ENCODE measurements around the gene PIP5K1B. TPM values are rescaled to one million over a fixed set of nuclear protein-coding genes. Genes with fewer than 3 reads are reported as not detected.

PIP5K1B gene
- total and polyA plus RNA-seq, 2 experiments from 2014 or later: 1.3 to 2.8 TPM

- no peak overlapping the region for H3K4me2 ChIP-seq
- ATAC-seq: peak; percentile 54
- H3K36me3 ChIP-seq (ENCODE audit: insufficient read depth): no peaks in the 10 kb centered on the region
- H3K4me1 ChIP-seq (ENCODE audit: insufficient read depth): peaks cover 21% of the 10 kb centered on the region
- H3K9me3 Mint-ChIP-seq: no peaks in the 10 kb centered on the region
- no peak overlapping the region for H3K4me3 ChIP-seq
- no peak for TF ChIP-seq CREB1 (CRISPR knock-in tag; IDR thresholded peaks at IDR 0.05; ENCODE audit: low read depth)
- TF ChIP-seq CTCF (conservative IDR thresholded peaks at IDR 0.05; ENCODE audit: low read depth in 2 of 2): no peak
- TF ChIP-seq ETS1 (IDR thresholded peaks at IDR 0.05): no peak
- no peak for TF ChIP-seq POLR2AphosphoS5 (IDR thresholded peaks at IDR 0.05; ENCODE audit: low read depth)
- TF ChIP-seq ZNF114 (CRISPR knock-in tag; IDR thresholded peaks at IDR 0.05): no peak
- TF ChIP-seq EZH2phosphoT487 (IDR thresholded peaks at IDR 0.05; ENCODE audit: unreplicated experiment): no peak
- no peak for TF ChIP-seq NANOG (IDR thresholded peaks at IDR 0.05; ENCODE audit: borderline replicate concordance)
- no peak for TF ChIP-seq REST (IDR thresholded peaks at IDR 0.05; ENCODE audit: unreplicated experiment)
- no peak for TF ChIP-seq ZNF462 (CRISPR knock-in tag; IDR thresholded peaks at IDR 0.05)
- no peak for TF ChIP-seq STAT1 (IDR thresholded peaks at IDR 0.05; ENCODE audit: unreplicated experiment)
- TF ChIP-seq EZH2 (IDR thresholded peaks at IDR 0.05; ENCODE audit: low read depth, unreplicated experiment): no peak
- no peak for TF ChIP-seq JUNB (IDR thresholded peaks at IDR 0.05; ENCODE audit: unreplicated experiment)
- no peak for TF ChIP-seq ZNF331 (CRISPR knock-in tag; IDR thresholded peaks at IDR 0.05; ENCODE audit: low read depth)
- H3K36me3 Mint-ChIP-seq (ENCODE audit: low read depth): no peaks in the 10 kb centered on the region
- H3K27ac ChIP-seq (ENCODE audit: low read depth): no peak overlapping the region
- H3K27me3 Mint-ChIP-seq (ENCODE audit: insufficient read depth, low read depth, poor library complexity): peaks cover 4% of the 10 kb centered on the region
- H3K79me2 ChIP-seq (replicated peaks; ENCODE audit: insufficient read depth): no peaks in the 10 kb centered on the region
- H3K9me2 ChIP-seq (ENCODE audit: insufficient read depth): no peaks in the 10 kb centered on the region
- H3F3A ChIP-seq (replicated peaks; ENCODE audit: low read depth): no peaks in the 10 kb centered on the region
- no peaks in the 10 kb centered on the region for H4K20me1 ChIP-seq (replicated peaks; ENCODE audit: insufficient read depth)
- H3K27ac Mint-ChIP-seq: peak overlapping the region; percentile 2; the same call in 1 of the 2 replicates
- no peak overlapping the region for H3K4me3 Mint-ChIP-seq
- no peak overlapping the region for H2AFZ ChIP-seq
- peak; percentile 45 for DNase-seq (ENCODE audit: low spot score)
- H3K27me3 ChIP-seq (ENCODE audit: insufficient read depth): no peaks in the 10 kb centered on the region
- peaks cover 19% of the 10 kb centered on the region for H3K4me1 Mint-ChIP-seq
Observed at GRCh38 chr9:68750786-68751185, 45.7 kb downstream of the PIP5K1B start.

Data from GM23338 (cell line).